NCI-H82 (cell line): ENCODE results near the gene TTC17.
"Not testable (repeated sequence)": the region's sequence is repeated elsewhere in the genome, so short reads cannot be mapped to it uniquely, and the experiment has no call there.

Experiments
- DNase-seq: peaks from one replicate; lab custom pipeline; 2025; lab: John Stamatoyannopoulos, UW

TTC17 gene

GRCh38 chr11:43459246-43459645, 100.5 kb downstream of the TTC17 start:
- DNase-seq: no peak

GRCh38 chr11:43462359-43462758, 103.6 kb downstream of the TTC17 start:
- DNase-seq: peak; percentile 1

DNA sequence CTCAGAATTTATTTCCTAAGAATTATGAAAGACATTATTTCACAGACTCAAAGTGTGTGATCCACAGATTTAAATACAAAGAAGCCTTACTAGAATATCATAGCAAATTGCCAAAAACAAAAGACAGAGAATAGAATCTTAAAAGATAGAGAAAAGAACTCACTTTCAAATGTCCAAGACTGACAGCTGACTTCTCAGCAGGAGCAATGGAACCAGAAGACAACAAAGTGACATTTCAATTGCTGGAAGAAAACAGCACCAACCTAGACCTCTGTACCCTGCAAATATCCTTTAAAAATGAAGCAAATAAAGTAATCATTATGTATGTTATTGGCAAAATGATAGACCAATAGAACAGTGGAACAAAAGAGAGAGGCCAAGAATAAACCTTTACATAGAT, 109.2 kb downstream of the TTC17 start:
- DNase-seq: no peak

- DNase-seq: not testable (repeated sequence)
Measured at GRCh38 chr11:43477491-43477890, 118.8 kb downstream of the TTC17 start.

GRCh38 chr11:43486141-43486540, 127.4 kb downstream of the TTC17 start:
- no peak for DNase-seq

GRCh38 chr11:43489869-43490465, 131.2 kb downstream of the TTC17 start:
- no peak for DNase-seq

DNA sequence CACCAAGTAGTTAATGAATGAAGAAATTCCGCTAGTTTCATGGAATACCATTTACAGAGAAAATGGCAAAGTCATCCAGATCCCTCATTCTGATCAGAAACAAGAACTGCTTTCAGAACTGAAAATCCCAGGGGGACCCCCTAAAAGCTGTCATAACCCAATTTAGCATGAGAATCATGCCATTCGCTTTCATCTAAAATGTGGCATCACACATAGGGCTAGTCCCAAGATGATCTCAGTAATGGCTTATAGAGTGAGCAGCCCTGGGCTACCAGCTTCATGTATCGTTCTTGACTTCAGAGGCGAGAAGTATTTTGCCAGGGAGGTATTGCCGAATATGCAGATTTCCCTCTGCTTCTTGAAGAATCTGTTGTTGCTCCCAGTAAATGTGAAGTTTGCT, 134.0 kb downstream of the TTC17 start:
- no peak for DNase-seq

GRCh38 chr11:43493431-43493830, 134.7 kb downstream of the TTC17 start:
- DNase-seq: no peak

DNA sequence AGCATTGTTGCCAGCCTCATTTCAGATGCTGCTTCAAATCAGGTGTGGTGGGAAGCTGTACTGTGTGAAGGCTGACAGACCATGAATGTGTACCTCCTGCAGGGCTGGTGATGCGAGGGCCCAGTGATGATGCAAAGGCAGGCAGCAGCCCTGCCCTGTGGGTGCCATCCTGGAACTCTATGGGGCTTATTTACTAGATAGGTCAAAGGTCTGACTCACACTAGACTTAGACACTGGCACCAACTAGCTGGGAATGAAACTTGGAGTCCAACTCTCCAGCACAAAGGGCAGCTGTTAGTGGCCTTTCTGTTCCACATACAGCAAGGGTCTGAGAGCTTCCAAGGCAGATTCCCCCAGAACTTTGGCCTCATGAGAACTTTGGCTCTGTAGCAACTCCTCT, 138.4 kb downstream of the TTC17 start:
- no peak for DNase-seq

- DNase-seq: no peak
Measured at GRCh38 chr11:43498561-43498960, 139.8 kb downstream of the TTC17 start.

DNA sequence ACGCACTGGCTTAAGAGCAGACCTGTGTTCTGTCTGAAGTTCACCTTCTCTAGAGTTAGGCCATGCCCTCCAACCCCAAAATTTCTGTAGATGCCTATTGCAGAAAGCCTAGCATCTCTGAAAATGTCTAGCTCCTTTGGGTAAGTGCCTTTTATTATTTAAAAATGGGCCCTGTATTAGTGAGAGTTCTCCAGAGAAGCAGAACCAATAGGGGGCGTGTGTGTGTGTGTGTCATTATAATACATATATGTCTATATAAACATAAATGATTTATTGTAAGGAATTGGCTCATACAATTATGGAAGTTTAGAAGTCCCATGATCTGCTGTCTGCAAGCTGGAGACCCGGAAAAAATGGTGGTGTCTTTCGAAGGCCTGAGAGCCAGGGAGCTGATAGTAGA, 144.7 kb downstream of the TTC17 start:
- peak; percentile 14 for DNase-seq

DNA sequence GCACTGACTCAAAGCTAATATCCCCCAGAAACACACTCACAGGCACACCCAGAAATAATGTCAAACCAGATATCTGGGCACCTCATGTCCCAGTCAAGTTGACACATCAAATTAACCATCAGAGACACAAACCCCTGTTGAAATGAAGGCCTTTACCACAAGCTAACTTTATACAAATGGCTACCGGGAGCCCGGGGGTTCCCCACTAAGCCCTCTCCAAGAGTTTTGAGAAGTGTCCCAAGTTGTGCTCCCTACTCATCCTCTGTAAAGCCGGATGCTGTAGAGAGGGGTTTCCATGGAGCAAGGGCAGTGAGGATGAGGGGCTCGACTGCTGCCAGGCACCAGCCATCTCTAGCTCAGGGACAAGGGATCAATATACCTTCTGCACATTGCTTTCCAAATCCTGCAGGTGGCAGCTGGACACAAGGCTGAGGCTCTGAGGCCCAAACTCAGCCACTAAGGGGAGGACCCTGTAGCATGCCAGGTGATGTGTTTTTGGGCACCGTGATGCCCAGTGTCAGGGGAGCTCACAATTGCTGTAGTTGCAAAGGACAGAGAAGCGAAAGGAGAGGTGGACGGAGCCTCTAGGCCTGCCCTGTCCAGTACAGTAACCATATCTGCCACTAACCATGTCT, 145.7 kb downstream of the TTC17 start:
- peak; percentile 58 for DNase-seq

DNA sequence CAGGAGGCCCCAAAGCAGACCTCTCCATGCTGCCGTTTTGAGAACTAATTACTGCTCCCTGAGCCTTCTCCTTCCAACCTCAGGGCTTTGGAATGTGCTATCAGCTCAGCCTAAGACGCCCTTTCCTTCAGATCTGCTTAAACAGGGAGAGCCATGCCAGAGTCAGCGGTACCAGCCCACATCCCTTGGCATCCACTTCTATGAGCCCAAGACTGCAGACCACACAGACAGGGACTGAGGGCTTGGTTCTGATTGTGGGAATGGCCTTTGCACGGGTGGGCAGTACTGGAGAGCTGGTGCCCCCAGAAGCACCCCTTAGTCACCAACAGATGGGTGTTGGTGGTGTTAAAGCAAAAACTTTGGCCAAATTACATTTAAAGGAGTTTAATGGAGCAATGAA, 146.5 kb downstream of the TTC17 start:
- no peak for DNase-seq

- no peak for DNase-seq
Measured at GRCh38 chr11:43507171-43507570, 148.5 kb downstream of the TTC17 start.

- no peak for DNase-seq
Measured at GRCh38 chr11:43508511-43508918, 149.8 kb downstream of the TTC17 start.

DNA sequence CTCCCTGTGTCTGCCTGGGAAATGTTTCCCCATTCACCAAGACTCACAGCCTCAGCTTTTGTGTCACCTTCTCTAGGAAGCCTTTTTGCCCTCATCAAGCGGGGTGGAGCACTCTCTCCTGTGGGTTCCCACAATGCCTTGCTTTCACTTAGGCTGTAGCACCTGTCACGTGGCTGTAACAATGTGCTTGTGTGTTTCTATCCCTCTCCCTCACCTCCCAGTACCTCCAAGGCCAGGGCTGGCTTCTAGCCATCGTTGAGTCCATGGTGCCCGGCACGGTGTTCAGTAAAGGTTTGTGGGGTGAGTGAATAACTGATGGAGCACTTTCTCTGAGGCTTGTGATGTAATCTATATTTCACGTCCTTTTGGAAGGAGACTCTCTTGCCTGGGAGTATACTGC, 153.2 kb downstream of the TTC17 start:
- no peak for DNase-seq

- peak; percentile 63 for DNase-seq
Measured at GRCh38 chr11:43515090-43515489, 156.4 kb downstream of the TTC17 start.

- peak; percentile 11 for DNase-seq
Measured at GRCh38 chr11:43516316-43516850, 157.7 kb downstream of the TTC17 start.

DNA sequence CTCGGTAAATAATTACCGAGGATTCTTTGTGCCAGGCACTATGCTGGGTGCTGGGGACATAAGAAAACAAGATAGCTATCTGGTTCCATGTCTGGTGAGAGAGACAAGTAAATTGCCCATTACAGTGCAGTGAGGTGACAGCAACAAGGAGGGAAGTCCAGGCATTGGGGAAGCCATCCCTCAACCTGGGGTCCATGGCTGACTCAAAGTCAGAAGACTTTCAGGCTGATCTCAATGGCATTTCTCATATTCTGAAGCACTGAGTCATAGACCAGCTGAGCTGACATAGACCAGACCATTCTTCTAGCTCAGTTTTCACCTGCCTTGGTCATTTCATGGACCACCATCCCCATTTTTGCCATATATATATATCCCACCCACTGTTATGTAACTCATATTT, 158.8 kb downstream of the TTC17 start:
- DNase-seq: no peak

GRCh38 chr11:43518408-43519160, 159.9 kb downstream of the TTC17 start:
- DNase-seq: no peak

DNA sequence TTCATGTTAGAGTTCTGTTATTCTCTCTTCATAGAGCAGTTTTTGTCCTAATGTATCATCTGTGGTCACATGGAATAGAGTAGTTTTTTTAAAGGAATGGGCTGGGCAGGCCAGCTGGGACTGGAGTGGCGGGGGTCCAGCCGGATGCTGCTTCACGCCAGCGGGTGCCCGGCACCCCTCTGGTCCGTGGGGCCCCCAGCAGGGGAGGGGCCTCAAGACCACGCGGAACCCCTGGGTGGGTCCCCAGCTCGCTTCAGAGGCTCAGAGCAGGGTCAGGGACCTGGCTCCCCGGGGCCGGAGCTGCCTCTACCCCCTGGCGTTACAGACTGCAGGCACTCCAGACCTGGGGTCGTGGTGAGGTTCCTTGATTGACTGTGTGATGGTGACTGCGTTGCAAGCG, 162.8 kb downstream of the TTC17 start:
- no peak for DNase-seq

GRCh38 chr11:43523632-43524031, 164.9 kb downstream of the TTC17 start:
- DNase-seq: no peak

DNA sequence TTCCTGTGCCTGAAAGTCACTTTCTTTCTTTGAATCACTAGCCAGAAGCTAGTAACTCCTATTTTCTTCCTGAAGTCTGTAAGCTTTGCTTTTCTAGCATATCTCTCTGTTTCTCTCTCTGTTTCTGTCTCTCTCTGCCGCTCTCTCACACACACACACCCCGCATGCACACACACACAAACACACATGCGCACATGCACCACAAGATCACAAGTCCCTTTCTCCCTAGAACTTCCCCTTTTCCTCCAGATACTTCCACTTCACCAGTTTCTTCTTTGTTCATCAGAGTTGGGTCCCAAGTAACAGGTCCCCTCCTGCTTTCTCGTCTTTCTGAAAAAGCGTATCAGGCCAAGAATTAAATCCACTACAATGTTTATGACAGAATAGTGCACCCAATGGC, 173.3 kb downstream of the TTC17 start:
- peak; percentile 42 for DNase-seq
